Caco-2 (cell line): ENCODE data around the gene AMY2A. TPM values are rescaled to one million over a fixed set of nuclear protein-coding genes. Genes with fewer than 3 reads are reported as not detected.
"Not testable (repeated sequence)": the region's sequence is repeated elsewhere in the genome, so short reads cannot be mapped to it uniquely, and the experiment has no call there.

ENCODE experiments used
- BruUV-seq: library from RNA; stranded (reverse); fragments of 400-500 nt; replicated peaks from 2 replicates; lab custom pipeline; 2021; lab: Mats Ljungman, UMichigan
- CTCF ChIA-PET: fragments of 300-600 bp; sonication (Branson Sonifier 250); formaldehyde crosslinking; loops from one replicate; lab custom pipeline; 2022; ENCODE audit warnings: antibody characterized with exemption; lab: Charles Lee
- POLR2A ChIA-PET: fragments of 300-600 bp; sonication (Branson Sonifier 250); formaldehyde crosslinking; loops from one replicate; lab custom pipeline; 2022; ENCODE audit warnings: antibody characterized with exemption; lab: Charles Lee
- DNase-seq, 2 experiments: peaks; one replicate each; pipeline versions ENCODE4 v3.0.0 to v3.0.0-alpha.2; 2020 to 2022
- H3K27me3 ChIP-seq: replicated peaks from 2 replicates; pipeline ENCODE4 v1.6.0; 2011; ENCODE audit warnings: low read length; ENCODE audit not compliant: control insufficient read depth, insufficient read depth
- H3K36me3 ChIP-seq: 2 replicates; pipeline ENCODE4 v1.5.1; 2011; ENCODE audit warnings: low read length; ENCODE audit not compliant: control insufficient read depth, insufficient read depth
- H3K4me1 ChIP-seq: fragments of 250-450 bp; sonication (Bioruptor Pico); 2 replicates; pipeline ENCODE4 v1.5.1; 2020; ENCODE audit warnings: mild to moderate bottlenecking
- H3K4me3 ChIP-seq: 2 replicates; pipeline ENCODE4 v1.5.1; 2011; ENCODE audit warnings: low read depth, mild to moderate bottlenecking, control low read depth, low read length
- H3K9me3 ChIP-seq: fragments of 250-450 bp; sonication (Bioruptor Pico); 2 replicates; pipeline ENCODE4 v1.5.1; 2020; ENCODE audit warnings: mild to moderate bottlenecking, moderate library complexity
- H3K27ac Mint-ChIP-seq: one replicate; pipeline ENCODE4 v1.8.0; 2022; ENCODE audit warnings: mixed read lengths; ENCODE audit not compliant: unreplicated experiment
- H3K27me3 Mint-ChIP-seq: one replicate; pipeline ENCODE4 v1.8.0; 2022; ENCODE audit warnings: mixed read lengths; ENCODE audit not compliant: insufficient read depth, unreplicated experiment
- H3K36me3 Mint-ChIP-seq: one replicate; pipeline ENCODE4 v1.8.0; 2022; ENCODE audit warnings: mild to moderate bottlenecking, mixed read lengths; ENCODE audit not compliant: insufficient read depth, unreplicated experiment
- H3K4me1 Mint-ChIP-seq: one replicate; pipeline ENCODE4 v1.8.0; 2022; ENCODE audit warnings: low read depth, mixed read lengths; ENCODE audit not compliant: unreplicated experiment
- H3K4me3 Mint-ChIP-seq: one replicate; pipeline ENCODE4 v1.8.0; 2022; ENCODE audit warnings: mild to moderate bottlenecking, moderate library complexity, mixed read lengths; ENCODE audit not compliant: unreplicated experiment
- H3K9me3 Mint-ChIP-seq: one replicate; pipeline ENCODE4 v1.8.0; 2022; ENCODE audit warnings: mixed read lengths; ENCODE audit not compliant: unreplicated experiment
- intact Hi-C: fragments of 100-400 bp; cut with micrococcal nuclease; formaldehyde crosslinking; loops from one replicate; pipeline ENCODE4 v1.10.0; 2022; ENCODE audit not compliant: unreplicated experiment
- total RNA-seq: library from RNA; stranded (reverse); gene quantifications from 2 replicates; pipeline ENCODE4 v1.2.3, GENCODE V29; 2022

Gene AMY2A
- total RNA-seq, 1 experiment from 2014 or later: not detected

DNA sequence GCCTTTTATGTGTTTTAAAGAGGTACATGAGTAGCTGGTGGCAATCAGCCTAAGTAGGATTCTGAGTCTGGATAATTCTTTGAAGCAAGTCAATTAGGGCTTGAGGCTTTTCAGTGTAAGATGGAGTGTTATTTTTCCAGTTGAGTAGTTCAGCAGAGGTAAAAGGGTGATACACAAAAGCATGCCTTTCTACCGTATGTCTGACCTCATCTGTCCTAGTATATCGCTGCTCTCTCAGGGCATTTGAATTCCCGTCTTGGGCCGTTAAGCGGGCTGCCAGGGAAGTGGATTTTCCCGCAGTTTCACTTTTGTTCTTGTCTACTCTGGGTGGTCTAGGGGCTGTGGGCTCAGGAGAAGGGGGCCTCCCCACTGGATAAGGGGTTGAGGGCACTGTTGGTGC, 36.9 kb downstream of the AMY2A start:
- intact Hi-C loops, H3K4me3 ChIP-seq, H3K27me3 Mint-ChIP-seq, H3K9me3 ChIP-seq, H3K4me1 ChIP-seq, BruUV-seq, DNase-seq, H3K9me3 Mint-ChIP-seq, H3K36me3 Mint-ChIP-seq, H3K4me3 Mint-ChIP-seq, H3K36me3 ChIP-seq, H3K27me3 ChIP-seq, POLR2A ChIA-PET, H3K4me1 Mint-ChIP-seq, H3K27ac Mint-ChIP-seq, CTCF ChIA-PET: not testable (repeated sequence)

DNA sequence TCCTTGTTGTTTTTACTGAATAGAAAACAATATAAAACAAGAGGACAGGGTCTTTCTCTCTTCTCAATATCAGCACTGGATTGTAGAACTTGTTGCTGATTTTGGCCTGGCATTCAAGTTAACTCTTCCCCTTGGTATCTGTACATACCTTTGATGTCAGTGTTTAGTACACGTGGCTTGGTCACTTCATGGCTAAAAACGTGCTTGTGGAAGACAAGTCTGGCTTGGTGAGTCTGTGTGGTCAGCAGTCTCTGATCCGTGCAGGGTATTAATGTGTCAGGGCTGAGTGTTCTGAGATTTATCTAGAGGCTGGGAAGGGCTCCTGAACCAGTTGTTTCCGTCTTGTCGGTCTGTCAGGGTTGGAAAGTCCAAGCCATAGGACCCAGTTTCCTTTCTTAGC, 38.2 kb downstream of the AMY2A start, which contains the start of gene AMY1A:
TSS of gene AMY1A (plus strand) at position 301 of the 400 bp plus-strand sequence. CDS start 571 bp downstream, outside the sequence.
- H3K9me3 Mint-ChIP-seq, CTCF ChIA-PET, H3K4me3 Mint-ChIP-seq, H3K27me3 ChIP-seq, POLR2A ChIA-PET, H3K4me3 ChIP-seq, H3K36me3 Mint-ChIP-seq, H3K4me1 ChIP-seq, H3K27me3 Mint-ChIP-seq, H3K4me1 Mint-ChIP-seq, H3K36me3 ChIP-seq, DNase-seq, intact Hi-C loops, BruUV-seq, H3K27ac Mint-ChIP-seq, H3K9me3 ChIP-seq: not testable (repeated sequence)

Other genes starting within 250 kb of the AMY2A start
- gene RNPC3, start 91.7 kb upstream of the AMY2A start, total RNA-seq: 8.1 and 9.1 TPM in 2 replicates
- 0.16 and 0.25 TPM in 2 replicates for gene AMY2B, start 45.8 kb upstream of the AMY2A start, total RNA-seq
- gene AMY1A, start 38.3 kb downstream of the AMY2A start, total RNA-seq: not detected in 2 replicates
- gene AMY1B, start 78.8 kb downstream of the AMY2A start, total RNA-seq: not detected in 2 replicates
- not detected in 2 replicates for gene AMY1C, start 132.5 kb downstream of the AMY2A start, total RNA-seq